Heart left ventricle (tissue), 13 donors: Measurements from ENCODE around the gene APH1B.

Experiments used
- CTCF ChIP-seq, 12 donors: fragments of 200-600 bp; sonication (generic) in 4 of 12; IDR thresholded peaks; one replicate each; pipeline versions ENCODE4 v1.5.0 to v1.8.0; 2018 to 2022; ENCODE audit warnings: antibody characterized with exemption in 12 of 12, mild to moderate bottlenecking in 5 of 12
- POLR2A ChIP-seq, 2 donors: fragments of 450-650 bp; IDR thresholded peaks; one replicate each; pipeline ENCODE4 v1.6.1; 2017; ENCODE audit warnings: antibody characterized with exemption in 2 of 2, mild to moderate bottlenecking in 2 of 2, moderate library complexity in 2 of 2
- donor health status: ischemic (EF 13 %, LVEDD 7.1; RV severe dilation, severe dysfunction).
- donor health status: DM: no; HTN: yes; CAD: no.
- donor health status: DM: no; HTN: no; CAD: no.
- donor health status: ischemic (EF 25% LVEDD 6.9; RV normal size, moderate dysfunction).
- donor health status: ischemic (EF 25% LVEDD 5.7; RV mildly dilated, moderate dysfunction).
- donor health status: ischemic (EF 35%, LVEDD 5.7; RV mildly dilated, moderate dysfunction).
- donor health status: nonischemic (EF 11% LVEDD 7.7; RV severe dilation, severe dysfunction).
- donor health status: DM: yes; HTN: yes; CAD: no.
- donor health status: PGD.
- donor health status: ischemic (EF 29% LVEDD 5.4; RV normal size, mild dysfunction).
- donor health status: nonischemic (EF 23%, LVEDD 6.1; RV moderate dilation, normal function).

- TF ChIP-seq CTCF (IDR thresholded peaks at IDR 0.05) (no peak), POLR2A (IDR thresholded peaks at IDR 0.05) (no peak)
These were observed 39.2 kb upstream of the APH1B start for GRCh38 chr15:63238171-63238570.
